Mesendoderm (in vitro differentiated cells): ENCODE results near the gene LRRFIP1.

ENCODE experiments used
- DNase-seq: peaks from one replicate; pipeline ENCODE4 v3.0.0; 2013
- H2AK5ac ChIP-seq: 2 replicates; pipeline ENCODE4 v1.6.1; 2013; ENCODE audit warnings: low read length, inconsistent platforms
- H2BK120ac ChIP-seq: 2 replicates; pipeline ENCODE4 v1.6.1; 2013; ENCODE audit warnings: low read depth, mild to moderate bottlenecking, low read length, moderate library complexity, mixed read lengths
- H2BK15ac ChIP-seq: replicated peaks from 2 replicates; pipeline ENCODE4 v1.6.1; 2013; ENCODE audit warnings: low read depth, mild to moderate bottlenecking, moderate library complexity
- H2BK5ac ChIP-seq: 2 replicates; pipeline ENCODE4 v1.6.1; 2013; ENCODE audit warnings: low read length, inconsistent platforms
- H3K18ac ChIP-seq: 2 replicates; pipeline ENCODE4 v1.6.1; 2013; ENCODE audit warnings: mild to moderate bottlenecking, low read length, mixed read lengths
- H3K23ac ChIP-seq: one replicate; pipeline ENCODE4 v1.6.1; 2013; ENCODE audit warnings: low read length
- H3K27ac ChIP-seq: 2 replicates; pipeline ENCODE4 v1.5.1; 2013; ENCODE audit warnings: low read depth, mild to moderate bottlenecking, inconsistent platforms, low read length, moderate library complexity
- H3K27me3 ChIP-seq: 2 replicates; pipeline ENCODE4 v1.6.1; 2013; ENCODE audit warnings: low read length, control low read depth, mild to moderate bottlenecking, inconsistent platforms; ENCODE audit not compliant: insufficient read depth, poor library complexity
- H3K36me3 ChIP-seq: 2 replicates; pipeline ENCODE4 v1.6.1; 2013; ENCODE audit warnings: low read length, inconsistent platforms; ENCODE audit not compliant: control insufficient read depth, insufficient read depth
- H3K4ac ChIP-seq: one replicate; pipeline ENCODE4 v1.6.1; 2013; ENCODE audit warnings: low read depth, mild to moderate bottlenecking, low read length, moderate library complexity
- H3K4me1 ChIP-seq: 2 replicates; pipeline ENCODE4 v1.6.1; 2013; ENCODE audit warnings: low read depth, low read length, inconsistent platforms; ENCODE audit not compliant: control insufficient read depth
- H3K4me2 ChIP-seq: 2 replicates; pipeline ENCODE4 v1.6.1; 2013; ENCODE audit warnings: low read length
- H3K4me3 ChIP-seq: 2 replicates; pipeline ENCODE4 v1.5.1; 2013; ENCODE audit warnings: mild to moderate bottlenecking, low read length
- H3K56ac ChIP-seq: one replicate; pipeline ENCODE4 v1.6.1; 2013; ENCODE audit warnings: low read length
- H3K79me1 ChIP-seq: 2 replicates; pipeline ENCODE4 v1.6.1; 2013; ENCODE audit warnings: low read length, inconsistent platforms
- H3K79me2 ChIP-seq: 2 replicates; pipeline ENCODE4 v1.6.1; 2013; ENCODE audit warnings: mild to moderate bottlenecking, low read length; ENCODE audit not compliant: control insufficient read depth, insufficient read depth
- H3K9ac ChIP-seq: 2 replicates; pipeline ENCODE4 v1.6.1; 2013; ENCODE audit warnings: low read length, inconsistent platforms
- H4K5ac ChIP-seq: one replicate; pipeline ENCODE4 v1.6.1; 2013; ENCODE audit warnings: low read length
- H4K8ac ChIP-seq: one replicate; pipeline ENCODE4 v1.6.1; 2013; ENCODE audit warnings: low read depth, mild to moderate bottlenecking, control low read depth, low read length, moderate library complexity
- WGBS: extraction: QIAGEN DNeasy Blood & Tissue Kit; methylation state at CpG from one replicate; pipeline ENCODE4 v1.1.7; 2013; ENCODE audit warnings: low lambda C conversion rate, missing lambda C conversion rate; ENCODE audit not compliant: insufficient coverage; ENCODE audit errors: extremely low coverage; 5-methylcytosine and 5-hydroxymethylcytosine counted together

Gene LRRFIP1

GRCh38 chr2:237643066-237643465 is 15.7 kb downstream of the LRRFIP1 start:
- H3K4me2 ChIP-seq: no peak overlapping the region
- H2AK5ac ChIP-seq: no peak overlapping the region
- no peak for DNase-seq
- H2BK15ac ChIP-seq: no peak overlapping the region
- no peak overlapping the region for H3K56ac ChIP-seq
- H3K79me2 ChIP-seq: peaks cover 27% of the 10 kb centered on the region
- H4K8ac ChIP-seq: no peak overlapping the region
- no peak overlapping the region for H2BK120ac ChIP-seq
- H3K4me1 ChIP-seq: peaks cover 2% of the 10 kb centered on the region
- no peaks in the 10 kb centered on the region for H3K27me3 ChIP-seq
- no peaks in the 10 kb centered on the region for H3K36me3 ChIP-seq
- no peak overlapping the region for H3K18ac ChIP-seq
- H3K4me3 ChIP-seq: no peak overlapping the region
- H3K27ac ChIP-seq: no peak overlapping the region
- no peak overlapping the region for H4K5ac ChIP-seq
- H3K9ac ChIP-seq: no peak overlapping the region
- H2BK5ac ChIP-seq: no peak overlapping the region
- no peak overlapping the region for H3K4ac ChIP-seq
- H3K79me1 ChIP-seq: peaks cover 41% of the 10 kb centered on the region
- no CpG with 5 or more reads among the region's 13 CpGs for WGBS
- no peak overlapping the region for H3K23ac ChIP-seq

GRCh38 chr2:237643582-237644380 is 16.4 kb downstream of the LRRFIP1 start:
- Histone ChIP-seq H2AK5ac (no peak overlapping the region), H3K79me1 (peaks cover 38% of the 10 kb centered on the region), H4K8ac (no peak overlapping the region), H3K18ac (no peak overlapping the region), H3K23ac (no peak overlapping the region), H3K79me2 (peaks cover 22% of the 10 kb centered on the region), H2BK120ac (no peak overlapping the region), H3K36me3 (no peaks in the 10 kb centered on the region), H2BK5ac (no peak overlapping the region), H3K4me1 (peaks cover 2% of the 10 kb centered on the region), H2BK15ac (no peak overlapping the region), H3K27me3 (no peaks in the 10 kb centered on the region), H4K5ac (no peak overlapping the region), H3K27ac (no peak overlapping the region), H3K56ac (no peak overlapping the region), H3K9ac (no peak overlapping the region), H3K4ac (no peak overlapping the region), H3K4me2 (no peak overlapping the region), H3K4me3 (no peak overlapping the region)
- no peak for DNase-seq
- no CpG with 5 or more reads among the region's 14 CpGs for WGBS

GRCh38 chr2:237644381-237644703 is 17.0 kb downstream of the LRRFIP1 start:
- Histone ChIP-seq H3K27me3 (no peaks in the 10 kb centered on the region), H3K9ac (no peak overlapping the region), H3K4ac (no peak overlapping the region), H3K4me1 (no peaks in the 10 kb centered on the region), H2AK5ac (no peak overlapping the region), H4K8ac (no peak overlapping the region), H3K56ac (no peak overlapping the region), H3K4me2 (no peak overlapping the region), H4K5ac (no peak overlapping the region), H2BK15ac (no peak overlapping the region), H3K4me3 (no peak overlapping the region), H3K36me3 (no peaks in the 10 kb centered on the region), H3K79me2 (peaks cover 17% of the 10 kb centered on the region), H3K18ac (no peak overlapping the region), H3K27ac (no peak overlapping the region), H3K23ac (no peak overlapping the region), H2BK120ac (no peak overlapping the region), H3K79me1 (peaks cover 34% of the 10 kb centered on the region), H2BK5ac (no peak overlapping the region)
- DNase-seq: no peak
- WGBS: no CpG with 5 or more reads among the region's 5 CpGs

GRCh38 chr2:237645261-237645660 is 17.9 kb downstream of the LRRFIP1 start:
- Histone ChIP-seq H3K79me1 (peaks cover 27% of the 10 kb centered on the region), H2BK5ac (no peak overlapping the region), H4K8ac (no peak overlapping the region), H3K27me3 (no peaks in the 10 kb centered on the region), H3K4me1 (no peaks in the 10 kb centered on the region), H2BK15ac (no peak overlapping the region), H4K5ac (no peak overlapping the region), H3K18ac (no peak overlapping the region), H3K4ac (no peak overlapping the region), H3K4me2 (no peak overlapping the region), H3K56ac (no peak overlapping the region), H3K79me2 (peaks cover 14% of the 10 kb centered on the region), H3K27ac (no peak overlapping the region), H3K4me3 (no peak overlapping the region), H2BK120ac (no peak overlapping the region), H3K23ac (no peak overlapping the region), H3K36me3 (no peaks in the 10 kb centered on the region), H3K9ac (no peak overlapping the region), H2AK5ac (no peak overlapping the region)
- WGBS: no CpG with 5 or more reads among the region's 8 CpGs
- DNase-seq: no peak

GRCh38 chr2:237647176-237648015 is 20.0 kb downstream of the LRRFIP1 start:
- Histone ChIP-seq H2BK15ac (no peak overlapping the region), H3K4me2 (no peak overlapping the region), H3K27ac (no peak overlapping the region), H3K4me1 (no peaks in the 10 kb centered on the region), H3K27me3 (no peaks in the 10 kb centered on the region), H4K5ac (no peak overlapping the region), H3K4me3 (no peak overlapping the region), H4K8ac (no peak overlapping the region), H3K18ac (no peak overlapping the region), H2AK5ac (no peak overlapping the region), H3K23ac (no peak overlapping the region), H3K56ac (no peak overlapping the region), H3K79me2 (peaks cover 8% of the 10 kb centered on the region), H3K4ac (no peak overlapping the region), H3K79me1 (peaks cover 27% of the 10 kb centered on the region), H2BK120ac (no peak overlapping the region), H2BK5ac (no peak overlapping the region), H3K36me3 (no peaks in the 10 kb centered on the region), H3K9ac (no peak overlapping the region)
- DNase-seq: no peak
- no CpG with 5 or more reads among the region's 20 CpGs for WGBS
